Caco-2 (cell line): ENCODE results near the gene HNRNPCL1. TPM values are rescaled to one million over a fixed set of nuclear protein-coding genes. Genes with fewer than 3 reads are reported as not detected.
"Not testable (repeated sequence)": the region's sequence is repeated elsewhere in the genome, so short reads cannot be mapped to it uniquely, and the experiment has no call there.

ENCODE experiments used
- Bru-seq: library from RNA; stranded (reverse); fragments of 400-500 nt; gene quantifications from one replicate; lab custom pipeline; 2021; lab: Mats Ljungman, UMichigan
- BruChase-seq, 2 experiments: library from RNA; stranded (reverse); fragments of 400-500 nt; gene quantifications; one replicate each; lab custom pipeline; 2021; lab: Mats Ljungman, UMichigan
- BruUV-seq: library from RNA; stranded (reverse); fragments of 400-500 nt; replicated peaks from 2 replicates; lab custom pipeline; 2021; lab: Mats Ljungman, UMichigan
- CTCF ChIA-PET: fragments of 300-600 bp; sonication (Branson Sonifier 250); formaldehyde crosslinking; loops from one replicate; lab custom pipeline; 2022; ENCODE audit warnings: antibody characterized with exemption; lab: Charles Lee
- POLR2A ChIA-PET: fragments of 300-600 bp; sonication (Branson Sonifier 250); formaldehyde crosslinking; loops from one replicate; lab custom pipeline; 2022; ENCODE audit warnings: antibody characterized with exemption; lab: Charles Lee
- DNase-seq, 2 experiments: peaks; one replicate each; pipeline versions ENCODE4 v3.0.0 to v3.0.0-alpha.2; 2020 to 2022
- H3K27me3 ChIP-seq: replicated peaks from 2 replicates; pipeline ENCODE4 v1.6.0; 2011; ENCODE audit warnings: low read length; ENCODE audit not compliant: control insufficient read depth, insufficient read depth
- H3K36me3 ChIP-seq: 2 replicates; pipeline ENCODE4 v1.5.1; 2011; ENCODE audit warnings: low read length; ENCODE audit not compliant: control insufficient read depth, insufficient read depth
- H3K4me1 ChIP-seq: fragments of 250-450 bp; sonication (Bioruptor Pico); 2 replicates; pipeline ENCODE4 v1.5.1; 2020; ENCODE audit warnings: mild to moderate bottlenecking
- H3K4me3 ChIP-seq: 2 replicates; pipeline ENCODE4 v1.5.1; 2011; ENCODE audit warnings: low read depth, mild to moderate bottlenecking, control low read depth, low read length
- H3K9me3 ChIP-seq: fragments of 250-450 bp; sonication (Bioruptor Pico); 2 replicates; pipeline ENCODE4 v1.5.1; 2020; ENCODE audit warnings: mild to moderate bottlenecking, moderate library complexity
- H3K27ac Mint-ChIP-seq: one replicate; pipeline ENCODE4 v1.8.0; 2022; ENCODE audit warnings: mixed read lengths; ENCODE audit not compliant: unreplicated experiment
- H3K27me3 Mint-ChIP-seq: one replicate; pipeline ENCODE4 v1.8.0; 2022; ENCODE audit warnings: mixed read lengths; ENCODE audit not compliant: insufficient read depth, unreplicated experiment
- H3K36me3 Mint-ChIP-seq: one replicate; pipeline ENCODE4 v1.8.0; 2022; ENCODE audit warnings: mild to moderate bottlenecking, mixed read lengths; ENCODE audit not compliant: insufficient read depth, unreplicated experiment
- H3K4me1 Mint-ChIP-seq: one replicate; pipeline ENCODE4 v1.8.0; 2022; ENCODE audit warnings: low read depth, mixed read lengths; ENCODE audit not compliant: unreplicated experiment
- H3K4me3 Mint-ChIP-seq: one replicate; pipeline ENCODE4 v1.8.0; 2022; ENCODE audit warnings: mild to moderate bottlenecking, moderate library complexity, mixed read lengths; ENCODE audit not compliant: unreplicated experiment
- H3K9me3 Mint-ChIP-seq: one replicate; pipeline ENCODE4 v1.8.0; 2022; ENCODE audit warnings: mixed read lengths; ENCODE audit not compliant: unreplicated experiment
- intact Hi-C: fragments of 100-400 bp; cut with micrococcal nuclease; formaldehyde crosslinking; loops from one replicate; pipeline ENCODE4 v1.10.0; 2022; ENCODE audit not compliant: unreplicated experiment
- long read RNA-seq: library from polyadenylated mRNA; stranded (forward); transcript quantifications from one replicate; pipeline ENCODE4 v2.0.0, GENCODE V29; 2022
- total RNA-seq: library from RNA; stranded (reverse); gene quantifications from 2 replicates; pipeline ENCODE4 v1.2.3, GENCODE V29; 2022

The HNRNPCL1 gene
- total RNA-seq (not detected in 2 replicates), Bru-seq, nascent RNA (not detected), BruChase-seq, experiment 1, labeled RNA remaining after a 2-hour chase (not detected), BruChase-seq, experiment 2, labeled RNA remaining after a 6-hour chase (percentile 23 among the genes with signal in this experiment)
- long read RNA-seq = 0 reads

DNA sequence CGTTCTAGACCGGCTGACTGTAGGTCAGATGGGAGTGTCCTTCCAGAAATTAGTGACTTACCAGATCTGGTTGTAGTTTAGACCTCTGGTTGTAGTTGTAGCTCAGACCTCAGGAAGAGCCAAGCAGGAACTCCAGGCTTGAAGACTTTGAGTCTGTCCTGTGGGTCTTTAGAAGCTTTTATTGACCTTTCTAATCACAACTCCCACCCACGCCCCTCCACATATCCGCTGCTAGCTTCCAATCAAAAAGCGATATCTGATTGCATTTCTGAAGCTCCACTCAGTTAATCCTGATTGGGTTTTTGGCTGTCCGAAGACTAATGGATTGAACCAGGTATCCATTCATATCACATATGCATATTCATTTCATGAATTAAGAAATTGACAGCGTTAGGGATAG is at the start of gene HNRNPCL1:
Gene HNRNPCL1 (minus strand): TSS at position 101 of the 400 bp plus-strand sequence. CDS start 431 bp downstream, outside the sequence.
- H3K27me3 Mint-ChIP-seq, H3K36me3 Mint-ChIP-seq, DNase-seq, POLR2A ChIA-PET, CTCF ChIA-PET, H3K4me1 Mint-ChIP-seq, H3K9me3 ChIP-seq, H3K4me1 ChIP-seq, H3K4me3 ChIP-seq, H3K27me3 ChIP-seq, intact Hi-C loops, H3K36me3 ChIP-seq, BruUV-seq, H3K27ac Mint-ChIP-seq, H3K4me3 Mint-ChIP-seq: not testable (repeated sequence)
- H3K9me3 Mint-ChIP-seq = peaks cover 11% of the 10 kb centered on the region

GRCh38 chr1:12898170-12898569 is 49.6 kb upstream of the HNRNPCL1 start, which contains the start of gene PRAMEF10:
Gene PRAMEF10 (minus strand): TSS chr1:12898270. CDS start chr1:12895847, 2,423 bp downstream.
- H3K9me3 Mint-ChIP-seq, DNase-seq, H3K4me3 ChIP-seq, H3K27me3 ChIP-seq, POLR2A ChIA-PET, H3K4me1 Mint-ChIP-seq, H3K27ac Mint-ChIP-seq, intact Hi-C loops, CTCF ChIA-PET, H3K36me3 Mint-ChIP-seq, H3K4me1 ChIP-seq, BruUV-seq, H3K4me3 Mint-ChIP-seq, H3K36me3 ChIP-seq, H3K9me3 ChIP-seq, H3K27me3 Mint-ChIP-seq: not testable (repeated sequence)

DNA sequence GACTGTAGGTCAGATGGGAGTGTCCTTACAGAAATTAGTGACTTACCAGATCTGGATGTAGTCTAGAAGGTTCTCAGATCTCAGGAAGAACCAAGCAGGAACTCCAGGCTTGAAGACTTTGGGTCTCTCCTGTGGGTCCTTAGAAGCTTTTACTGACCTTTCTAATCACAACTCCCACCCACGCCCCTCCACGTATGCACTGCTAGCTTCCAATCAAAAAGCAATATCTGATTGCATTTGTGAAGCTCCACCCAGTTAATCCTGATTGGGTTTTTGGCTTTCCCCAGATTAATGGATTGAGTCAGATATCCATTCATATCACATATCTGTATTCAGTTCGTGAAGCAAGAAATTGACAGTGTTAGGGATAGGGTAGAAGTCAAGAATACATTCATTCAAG is 37.6 kb upstream of the HNRNPCL1 start, which contains the start of gene PRAMEF4:
Gene PRAMEF4 (minus strand): TSS at position 101 of the 400 bp plus-strand sequence. CDS start 2,807 bp downstream, outside the sequence.
- intact Hi-C loops, CTCF ChIA-PET, POLR2A ChIA-PET, H3K27me3 Mint-ChIP-seq, H3K4me3 ChIP-seq, H3K27ac Mint-ChIP-seq, DNase-seq, H3K27me3 ChIP-seq, H3K4me1 Mint-ChIP-seq, BruUV-seq, H3K9me3 ChIP-seq, H3K9me3 Mint-ChIP-seq, H3K36me3 ChIP-seq, H3K36me3 Mint-ChIP-seq, H3K4me1 ChIP-seq, H3K4me3 Mint-ChIP-seq: not testable (repeated sequence)

GRCh38 chr1:12878453-12878852 is 29.9 kb upstream of the HNRNPCL1 start:
- CTCF ChIA-PET, BruUV-seq, H3K9me3 ChIP-seq, H3K27me3 ChIP-seq, H3K4me1 Mint-ChIP-seq, H3K36me3 Mint-ChIP-seq, H3K4me3 ChIP-seq, H3K27ac Mint-ChIP-seq, DNase-seq, H3K27me3 Mint-ChIP-seq, H3K36me3 ChIP-seq, H3K4me1 ChIP-seq, POLR2A ChIA-PET, intact Hi-C loops, H3K4me3 Mint-ChIP-seq, H3K9me3 Mint-ChIP-seq: not testable (repeated sequence)

- H3K4me1 Mint-ChIP-seq, POLR2A ChIA-PET, DNase-seq, CTCF ChIA-PET, BruUV-seq, H3K9me3 ChIP-seq, H3K36me3 ChIP-seq, intact Hi-C loops, H3K27me3 ChIP-seq, H3K36me3 Mint-ChIP-seq, H3K4me3 Mint-ChIP-seq, H3K27me3 Mint-ChIP-seq, H3K4me3 ChIP-seq, H3K27ac Mint-ChIP-seq, H3K4me1 ChIP-seq, H3K9me3 Mint-ChIP-seq: not testable (repeated sequence)
Observed at GRCh38 chr1:12863131-12863880, 14.8 kb upstream of the HNRNPCL1 start.

DNA sequence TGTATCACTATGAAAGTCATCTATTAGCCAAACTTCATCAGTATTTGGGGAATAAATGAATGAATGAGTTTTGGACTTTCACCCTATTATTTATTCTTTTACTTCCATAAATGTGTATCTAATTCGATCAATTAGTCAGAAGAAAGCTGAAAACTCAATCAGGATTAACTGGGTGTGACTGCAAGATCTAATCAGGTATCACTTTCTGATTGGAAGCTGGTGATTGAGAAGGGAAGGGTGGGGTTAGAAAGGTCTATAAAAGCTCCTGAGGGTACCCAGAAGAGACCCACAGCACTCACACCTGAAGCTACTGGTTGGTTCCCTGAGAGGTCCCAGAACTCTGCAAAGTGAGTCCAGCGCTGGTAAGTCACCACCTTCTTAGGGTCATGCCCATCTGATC is 8.3 kb upstream of the HNRNPCL1 start, which contains the start of gene PRAMEF2:
Gene PRAMEF2 (plus strand): TSS at position 301 of the 400 bp plus-strand sequence. CDS start 1,924 bp downstream, outside the sequence.
- CTCF ChIA-PET = not testable (repeated sequence)
- POLR2A ChIA-PET = interaction anchor here (0.7 kb wide), 1 partner anchor 517 kb away, joined by 5 read pairs; no protein-coding TSS in a partner anchor

More for the DNA sequence above, 8.3 kb upstream of the HNRNPCL1 start, which contains the start of gene PRAMEF2:
- H3K36me3 Mint-ChIP-seq, H3K9me3 ChIP-seq, H3K27me3 Mint-ChIP-seq, H3K36me3 ChIP-seq, BruUV-seq, H3K9me3 Mint-ChIP-seq, H3K4me3 Mint-ChIP-seq, DNase-seq, H3K27me3 ChIP-seq, H3K27ac Mint-ChIP-seq, H3K4me3 ChIP-seq, H3K4me1 ChIP-seq, H3K4me1 Mint-ChIP-seq, intact Hi-C loops: not testable (repeated sequence)
